H54 (cell line): Measurements from ENCODE around the gene S100PBP.
A peak's percentile ranks its signal among the peaks of the same experiment; 100 is the strongest.
"Not testable (repeated sequence)": the region's sequence is repeated elsewhere in the genome, so short reads cannot be mapped to it uniquely, and the experiment has no call there.

Experiments
- DNase-seq: peaks from one replicate; pipeline ENCODE4 v3.0.0; 2011; ENCODE audit warnings: low spot score, mixed read lengths; ENCODE audit not compliant: insufficient read length
- FAIRE-seq: peaks from 3 replicates; lab custom pipeline; 2011; peaks lifted over from hg19 to GRCh38; lab: Jason Lieb, UNC
- POLR2A ChIP-seq: IDR thresholded peaks from 2 replicates; pipeline ENCODE4 v1.6.1; 2011; ENCODE audit warnings: low read depth, mild to moderate bottlenecking, low read length

The S100PBP gene

DNA sequence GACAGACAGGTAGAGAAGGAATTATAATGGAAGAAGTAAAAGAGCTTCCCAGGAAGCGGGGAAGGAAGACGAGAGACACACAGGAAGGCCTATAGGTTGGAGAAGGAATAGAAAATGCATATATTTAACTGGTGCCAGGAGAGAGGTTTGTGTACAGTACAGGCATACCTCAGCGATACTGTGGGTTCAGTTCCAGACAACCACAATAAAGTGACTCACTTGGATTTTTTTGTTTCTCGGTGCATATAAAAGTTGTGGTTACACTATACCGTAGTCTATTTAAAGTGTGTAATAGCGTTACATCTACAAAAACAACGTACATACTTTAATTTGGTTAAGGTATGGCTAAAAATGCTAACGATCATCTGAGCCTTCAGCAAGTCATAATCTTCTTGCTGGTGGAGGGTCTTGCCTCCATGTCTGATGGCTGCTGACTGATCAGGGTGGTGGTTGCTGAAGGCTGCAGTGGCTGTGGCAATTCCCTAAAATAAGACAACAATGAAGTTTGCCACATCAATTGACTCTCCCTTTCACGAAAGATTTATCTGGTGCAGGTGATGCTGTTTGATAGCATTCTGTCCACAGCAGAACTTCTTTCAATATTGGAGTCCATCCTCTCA, 16.2 kb upstream of the S100PBP start:
- DNase-seq (peak; percentile 34), FAIRE-seq (peak; percentile 84)
- TF ChIP-seq POLR2A, result no peak

GRCh38 chr1:32804460-32804859, 13.0 kb upstream of the S100PBP start:
- not testable (repeated sequence) for FAIRE-seq

GRCh38 chr1:32806290-32806689, 11.2 kb upstream of the S100PBP start:
- DNase-seq, result no peak
- no peak for TF ChIP-seq POLR2A

More at GRCh38 chr1:32804460-32804859, 13.0 kb upstream of the S100PBP start:
- not testable (repeated sequence) for DNase-seq

DNA sequence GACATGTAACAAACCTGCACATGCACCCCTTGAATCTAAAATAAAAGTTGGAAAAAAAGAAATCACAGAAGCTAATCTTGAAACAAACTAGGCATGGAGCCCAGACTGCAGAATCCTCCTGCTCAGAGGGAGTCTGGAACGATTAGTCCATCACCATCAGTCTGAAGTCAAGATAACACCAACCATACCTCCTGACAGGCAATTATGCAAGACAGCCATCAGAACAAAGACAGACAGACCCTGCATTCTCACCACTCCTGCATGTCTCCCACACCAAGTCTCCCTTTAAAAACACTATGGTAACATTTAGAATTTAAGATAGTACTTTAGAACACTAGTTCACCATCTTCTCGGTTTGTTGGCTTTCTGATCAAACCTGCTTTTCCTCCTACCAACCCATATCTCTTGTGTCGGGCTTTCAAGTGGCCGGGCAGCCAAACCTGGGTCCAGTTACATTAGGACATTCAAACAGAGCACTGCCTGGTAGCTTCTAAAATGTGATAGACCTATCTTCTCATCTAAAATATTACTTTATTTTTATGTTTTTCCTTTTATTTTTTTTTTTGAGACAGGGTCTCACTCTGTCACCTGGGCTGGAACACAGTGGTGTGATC, 10.4 kb upstream of the S100PBP start:
- no peak for TF ChIP-seq POLR2A
- DNase-seq (no peak), FAIRE-seq (no peak)

More at GRCh38 chr1:32806290-32806689, 11.2 kb upstream of the S100PBP start:
- FAIRE-seq, result no peak

DNA sequence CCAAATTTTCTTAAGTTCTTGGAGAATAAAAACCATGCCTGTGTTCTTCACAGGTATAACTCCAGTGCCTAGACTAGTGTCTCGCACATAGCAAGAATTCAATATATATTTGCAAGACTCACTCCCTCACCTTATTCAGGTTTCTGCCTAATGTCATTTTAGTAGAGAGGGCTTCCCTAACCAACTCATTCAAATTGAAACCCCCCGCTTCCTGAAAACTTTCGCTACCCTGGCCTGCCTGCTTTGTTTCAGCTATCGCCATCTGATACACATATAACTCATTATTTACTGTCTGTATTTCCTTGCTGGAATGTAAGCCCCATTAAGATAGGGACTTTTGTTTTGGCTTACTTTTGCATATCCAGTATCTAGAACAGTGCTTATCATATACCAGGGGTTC, 8.9 kb upstream of the S100PBP start:
- FAIRE-seq (no peak), DNase-seq (no peak)
- no peak for TF ChIP-seq POLR2A

DNA sequence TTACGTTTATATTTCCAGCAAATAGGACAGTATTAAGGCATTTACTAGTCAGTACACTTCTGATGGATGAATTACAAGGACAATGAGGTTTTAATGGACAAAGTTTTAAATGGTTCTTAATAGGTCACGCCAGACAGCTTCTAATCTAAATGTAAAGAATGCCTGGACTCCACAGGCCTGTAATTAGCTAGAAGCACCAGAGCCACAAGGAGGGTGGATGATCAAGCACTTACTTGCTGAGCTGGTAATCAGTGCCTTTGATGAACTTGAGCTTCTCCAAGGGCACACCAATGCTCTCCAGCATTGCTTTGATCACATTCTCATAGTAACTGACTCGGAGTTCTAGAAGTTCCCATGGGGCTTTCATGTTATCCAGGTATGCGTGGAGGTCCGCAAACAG, 7.1 kb upstream of the S100PBP start:
- no peak for TF ChIP-seq POLR2A
- DNase-seq (no peak), FAIRE-seq (no peak)

GRCh38 chr1:32811265-32811664, 6.2 kb upstream of the S100PBP start:
- TF ChIP-seq POLR2A, result no peak
- FAIRE-seq (no peak), DNase-seq (no peak)

- TF ChIP-seq POLR2A, result no peak
- no peak for DNase-seq
- FAIRE-seq, result no peak
These were observed 5.5 kb upstream of the S100PBP start for GRCh38 chr1:32811917-32812316.

DNA sequence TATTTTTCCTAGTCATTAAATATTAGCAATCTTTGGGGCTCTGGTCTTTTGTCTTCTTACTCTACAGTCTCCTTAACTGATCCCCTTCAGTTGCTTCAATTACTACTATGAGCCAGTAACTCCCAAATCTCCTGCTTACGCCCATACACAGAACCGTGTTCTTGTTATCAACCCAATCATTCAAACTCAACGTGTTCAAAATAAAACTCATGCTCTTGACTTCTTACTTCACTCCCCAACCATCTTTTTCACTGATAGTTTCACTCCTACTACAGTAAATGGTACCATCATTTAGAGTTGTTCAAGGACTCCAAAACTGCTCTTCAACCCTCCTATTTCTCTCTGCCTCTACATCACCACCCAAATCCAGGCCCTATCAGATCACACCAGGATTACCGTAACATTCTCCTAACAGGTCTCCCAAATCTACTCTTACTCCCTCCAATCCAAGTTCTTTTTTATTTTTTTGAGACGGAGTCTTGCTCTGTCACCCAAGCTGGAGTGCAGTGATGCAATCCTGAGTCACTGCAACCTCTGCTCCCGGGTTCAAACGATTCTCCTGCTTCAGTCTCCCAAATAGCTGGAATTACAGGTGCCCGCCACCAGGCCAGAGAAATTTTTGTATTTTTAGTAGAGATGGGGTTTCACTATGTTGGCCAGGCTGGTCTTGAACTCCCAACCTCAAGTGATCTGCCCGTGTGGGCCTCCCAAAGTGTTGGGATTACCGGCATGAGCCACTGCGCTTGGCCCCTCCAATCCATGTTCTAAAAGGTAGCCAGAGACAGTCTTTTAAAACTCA, 3.3 kb upstream of the S100PBP start:
- TF ChIP-seq POLR2A, result no peak
- DNase-seq (no peak), FAIRE-seq (no peak)

DNA sequence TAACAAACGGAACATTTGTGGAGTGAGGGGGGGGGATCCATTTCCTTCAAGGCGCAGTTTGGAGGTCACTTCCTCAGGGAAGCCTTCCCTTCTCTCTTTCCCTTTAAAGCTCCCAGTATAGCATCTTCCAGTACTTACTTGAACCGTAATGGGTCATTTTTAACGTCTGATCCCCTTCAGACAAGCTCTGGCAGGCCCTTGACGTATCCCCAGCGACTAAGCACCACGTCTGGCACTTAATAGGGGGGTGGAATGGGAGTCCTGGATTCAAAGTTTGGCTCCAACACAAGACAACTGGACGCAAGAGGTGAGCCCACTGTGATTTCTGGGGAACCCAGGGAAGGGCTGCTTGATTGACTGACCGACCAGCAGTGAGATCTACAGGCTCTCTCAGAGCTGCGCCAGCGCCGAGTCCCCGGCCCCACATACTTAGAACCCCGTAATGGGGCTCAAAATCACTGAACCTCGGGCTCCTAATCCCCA, 736 bp upstream of the S100PBP start:
- no peak for TF ChIP-seq POLR2A
- FAIRE-seq (no peak), DNase-seq (no peak)

GRCh38 chr1:32817815-32818786, 648 bp downstream of the S100PBP start:
- no peak for FAIRE-seq

GRCh38 chr1:32818804-32819541, 1.5 kb downstream of the S100PBP start:
- no peak for TF ChIP-seq POLR2A
- no peak for FAIRE-seq
- no peak for DNase-seq

More at GRCh38 chr1:32817815-32818786, 648 bp downstream of the S100PBP start:
- peak; percentile 58 for DNase-seq
- peak; percentile 26; the same call in 1 of the 2 replicates for TF ChIP-seq POLR2A

DNA sequence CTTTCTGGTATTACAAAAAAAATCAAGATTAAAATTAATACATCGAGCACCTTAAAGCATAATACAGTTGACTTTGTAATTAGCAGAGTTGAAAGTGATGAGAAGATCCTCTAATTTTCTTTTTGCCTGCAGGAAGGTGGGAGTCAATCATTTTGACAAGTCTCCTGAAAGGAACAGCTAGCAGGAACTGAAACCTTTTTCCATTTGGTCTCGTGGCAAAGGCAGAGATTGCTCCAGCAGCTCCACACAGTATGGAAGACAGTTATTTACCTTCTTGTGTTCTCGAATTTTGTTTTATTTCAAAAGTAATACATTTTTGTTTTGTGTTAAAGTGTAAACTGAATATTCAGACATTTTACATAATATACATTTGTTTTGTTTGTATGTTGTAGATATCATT, 7.7 kb downstream of the S100PBP start:
- FAIRE-seq (no peak), DNase-seq (no peak)
- TF ChIP-seq POLR2A, result no peak
